PC-3 (cell line): Measurements from ENCODE around the gene CS.

Experiments used
- EZH2phosphoT487 ChIP-seq: fragments of 300-600 bp; sonication (generic); IDR thresholded peaks from 2 replicates; pipeline ENCODE4 v1.6.1; 2018; ENCODE audit warnings: mild to moderate bottlenecking, antibody characterized with exemption, low read length, borderline replicate concordance
- TF ChIP-seq, protein P1 (sequence below): fragments of 300-600 bp; sonication (generic); conservative IDR thresholded peaks from 2 replicates; pipeline ENCODE4 v1.5.1; 2017; ENCODE audit warnings: antibody characterized with exemption, low read depth, mild to moderate bottlenecking, low read length

DNA sequence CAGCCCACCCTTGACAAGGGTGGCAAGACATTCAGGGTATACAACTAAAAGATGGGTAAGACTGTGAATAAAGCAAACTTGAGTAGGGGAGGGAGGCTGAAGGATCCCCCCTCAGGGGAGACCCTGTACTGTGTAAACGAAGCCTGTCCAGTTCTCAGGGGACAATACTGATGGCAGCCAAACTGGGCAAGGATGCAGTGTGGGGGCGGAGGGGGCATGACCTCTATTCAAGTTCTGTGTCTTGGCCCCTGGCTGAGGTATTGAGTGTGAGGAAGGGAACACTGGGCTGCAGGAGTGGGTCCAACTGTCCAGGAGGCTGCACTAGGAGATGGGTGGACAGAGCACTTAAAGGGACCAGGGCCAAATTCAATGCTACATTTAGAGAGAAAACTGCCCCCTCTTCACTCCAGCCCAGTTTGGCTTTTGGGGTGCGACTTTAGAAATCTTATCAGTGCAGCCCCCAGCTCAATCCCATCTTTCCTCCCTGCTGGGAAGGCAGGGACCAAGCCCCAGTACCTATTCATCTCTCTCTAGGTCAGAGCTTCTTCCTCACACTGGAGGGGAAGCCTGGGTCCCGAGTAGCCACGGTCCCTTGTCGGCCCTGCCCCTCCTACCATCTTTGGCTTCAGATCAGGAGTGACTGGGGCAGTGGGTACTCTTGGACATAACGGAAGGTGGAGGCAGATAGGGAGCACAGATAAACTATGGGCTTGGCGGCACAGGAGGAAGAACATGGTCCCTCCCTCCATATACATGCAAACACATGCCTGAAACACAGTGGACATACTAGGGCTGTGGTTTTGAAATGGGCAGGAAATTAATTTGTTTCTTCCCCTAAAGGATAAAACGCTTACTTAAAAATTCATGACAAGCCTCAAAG, 58.5 kb downstream of the CS start:
- TF ChIP-seq, protein P1, sequence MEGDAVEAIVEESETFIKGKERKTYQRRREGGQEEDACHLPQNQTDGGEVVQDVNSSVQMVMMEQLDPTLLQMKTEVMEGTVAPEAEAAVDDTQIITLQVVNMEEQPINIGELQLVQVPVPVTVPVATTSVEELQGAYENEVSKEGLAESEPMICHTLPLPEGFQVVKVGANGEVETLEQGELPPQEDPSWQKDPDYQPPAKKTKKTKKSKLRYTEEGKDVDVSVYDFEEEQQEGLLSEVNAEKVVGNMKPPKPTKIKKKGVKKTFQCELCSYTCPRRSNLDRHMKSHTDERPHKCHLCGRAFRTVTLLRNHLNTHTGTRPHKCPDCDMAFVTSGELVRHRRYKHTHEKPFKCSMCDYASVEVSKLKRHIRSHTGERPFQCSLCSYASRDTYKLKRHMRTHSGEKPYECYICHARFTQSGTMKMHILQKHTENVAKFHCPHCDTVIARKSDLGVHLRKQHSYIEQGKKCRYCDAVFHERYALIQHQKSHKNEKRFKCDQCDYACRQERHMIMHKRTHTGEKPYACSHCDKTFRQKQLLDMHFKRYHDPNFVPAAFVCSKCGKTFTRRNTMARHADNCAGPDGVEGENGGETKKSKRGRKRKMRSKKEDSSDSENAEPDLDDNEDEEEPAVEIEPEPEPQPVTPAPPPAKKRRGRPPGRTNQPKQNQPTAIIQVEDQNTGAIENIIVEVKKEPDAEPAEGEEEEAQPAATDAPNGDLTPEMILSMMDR: no peak
- no peak for TF ChIP-seq EZH2phosphoT487
